Effector memory CD4-positive, alpha-beta T cell (primary cell): ENCODE measurements around the gene CACNG5.

Experiments used
- DNase-seq, 3 donors: peaks; one replicate each; pipeline ENCODE4 v3.0.0-alpha.2; 2020
- H3K27ac ChIP-seq: 2 replicates; pipeline ENCODE4 v1.7.0; 2013; ENCODE audit warnings: mild to moderate bottlenecking, low read length, moderate library complexity; ENCODE audit not compliant: insufficient read depth, poor library complexity, severe bottlenecking
- H3K27me3 ChIP-seq: replicated peaks from 2 replicates; pipeline ENCODE4 v1.7.0; 2013; ENCODE audit warnings: mild to moderate bottlenecking, low read length; ENCODE audit not compliant: insufficient read depth, control insufficient read depth, poor library complexity, severe bottlenecking
- H3K36me3 ChIP-seq: 2 replicates; pipeline ENCODE4 v1.7.0; 2013; ENCODE audit warnings: mild to moderate bottlenecking, low read length, moderate library complexity; ENCODE audit not compliant: control insufficient read depth, insufficient read depth
- H3K4me1 ChIP-seq: 2 replicates; pipeline ENCODE4 v1.7.0; 2013; ENCODE audit warnings: low read length, mild to moderate bottlenecking; ENCODE audit not compliant: control insufficient read depth, insufficient read depth, poor library complexity, severe bottlenecking
- H3K4me3 ChIP-seq: 2 replicates; pipeline ENCODE4 v1.7.0; 2013; ENCODE audit warnings: low read length, low read depth, mild to moderate bottlenecking; ENCODE audit not compliant: insufficient read depth, poor library complexity, severe bottlenecking
- H3K9me3 ChIP-seq: 2 replicates; pipeline ENCODE4 v1.7.0; 2013; ENCODE audit warnings: mild to moderate bottlenecking, low read length, moderate library complexity; ENCODE audit not compliant: control insufficient read depth
- total RNA-seq, 3 donors: gene quantifications; one replicate each; lab custom pipeline; 2026; lab: John Stamatoyannopoulos, UW

The CACNG5 gene, protein sequence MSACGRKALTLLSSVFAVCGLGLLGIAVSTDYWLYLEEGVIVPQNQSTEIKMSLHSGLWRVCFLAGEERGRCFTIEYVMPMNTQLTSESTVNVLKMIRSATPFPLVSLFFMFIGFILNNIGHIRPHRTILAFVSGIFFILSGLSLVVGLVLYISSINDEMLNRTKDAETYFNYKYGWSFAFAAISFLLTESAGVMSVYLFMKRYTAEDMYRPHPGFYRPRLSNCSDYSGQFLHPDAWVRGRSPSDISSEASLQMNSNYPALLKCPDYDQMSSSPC
- 0 reads per million in 3 donors for total RNA-seq

DNA sequence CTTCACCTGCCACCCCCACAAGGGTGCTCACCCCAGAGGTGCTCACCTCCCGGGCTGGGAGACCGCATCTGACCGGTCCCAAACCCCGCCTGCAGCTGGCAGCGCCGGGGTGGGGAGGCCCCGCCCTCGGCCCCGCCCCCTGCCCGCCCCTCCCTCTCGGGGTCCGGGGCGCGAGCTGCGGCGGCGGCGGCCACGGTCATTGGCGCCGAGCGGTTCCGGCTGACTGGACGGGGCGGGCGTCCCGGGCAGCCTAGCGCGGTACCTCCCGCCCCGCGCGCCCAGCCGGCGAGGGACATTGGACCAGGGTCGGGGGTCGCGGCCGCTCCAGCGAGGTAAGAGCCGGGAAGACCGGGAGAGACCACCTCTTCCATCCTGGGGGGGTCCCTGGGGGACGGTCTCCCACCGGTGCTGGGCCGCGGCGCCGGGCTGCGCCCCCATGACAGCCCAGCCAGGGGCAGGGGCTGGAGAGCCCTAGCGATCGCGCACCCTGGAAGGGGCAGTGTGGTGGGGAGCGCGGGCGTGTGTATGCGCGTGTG lies at the start of gene CACNG5:
Gene CACNG5, plus strand, starts transcription at position 199 of the 536 bp plus-strand sequence. CDS start 42,216 bp downstream, outside the sequence.
- H3K27me3 ChIP-seq = peaks cover 16% of the 10 kb centered on the region

DNA sequence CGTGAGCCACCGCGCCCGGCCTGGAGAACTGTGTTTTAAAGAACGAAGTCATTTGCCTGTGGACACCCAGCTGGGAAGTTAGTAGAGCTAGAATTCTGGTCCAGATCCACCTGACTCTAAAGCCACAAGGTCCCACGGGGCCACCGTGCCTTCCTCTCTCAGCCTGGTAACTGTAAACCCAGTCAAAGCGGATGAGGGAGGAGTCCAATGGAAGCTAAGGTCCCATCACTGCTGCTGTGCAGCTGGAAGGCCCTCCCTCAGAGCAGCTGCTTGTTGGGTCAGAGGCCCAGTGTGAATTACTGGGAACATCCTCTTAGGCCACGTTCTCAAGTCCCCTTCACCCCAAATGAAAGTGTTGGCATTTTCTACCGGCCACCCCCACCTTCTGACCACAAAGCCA lies 48.8 kb upstream of the CACNG5 start:
- DNase-seq = no peak
- H3K36me3 ChIP-seq = peaks cover 40% of the 10 kb centered on the region
- no peaks in the 10 kb centered on the region for H3K9me3 ChIP-seq
- H3K27me3 ChIP-seq = no peaks in the 10 kb centered on the region
- H3K27ac ChIP-seq = no peak overlapping the region
- no peak overlapping the region for H3K4me3 ChIP-seq
- no peaks in the 10 kb centered on the region for H3K4me1 ChIP-seq

More for the DNA sequence above, at the start of gene CACNG5:
- no peak for DNase-seq
- no peak within 1 kb of the TSS for H3K27ac ChIP-seq
- H3K4me3 ChIP-seq = no peak within 1 kb of the TSS
- H3K36me3 ChIP-seq = no peaks in the 10 kb centered on the region
- no peaks in the 10 kb centered on the region for H3K9me3 ChIP-seq
- H3K4me1 ChIP-seq = no peaks in the 10 kb centered on the region

DNA sequence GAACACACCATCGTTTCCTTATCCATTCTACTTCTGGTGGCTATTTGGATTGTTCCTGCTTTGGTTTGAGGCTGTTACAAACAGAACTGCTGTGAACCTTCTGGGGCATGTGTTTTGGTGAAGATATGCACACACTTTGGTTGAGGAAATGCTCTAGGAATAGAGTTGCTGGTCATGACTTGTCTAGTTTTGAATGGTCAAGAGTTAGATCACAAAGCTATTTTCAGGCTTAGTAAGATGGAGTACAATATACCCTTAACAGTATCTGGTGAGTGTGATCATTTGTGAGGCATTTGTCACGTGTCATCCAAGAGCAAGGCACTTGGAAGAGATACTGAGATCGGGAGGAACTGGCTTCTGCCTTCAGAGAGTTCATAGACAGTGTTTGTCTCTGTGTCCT lies 47.0 kb upstream of the CACNG5 start:
- H3K4me1 ChIP-seq = no peaks in the 10 kb centered on the region
- H3K36me3 ChIP-seq = peaks cover 50% of the 10 kb centered on the region
- H3K9me3 ChIP-seq = no peaks in the 10 kb centered on the region
- H3K27me3 ChIP-seq = no peaks in the 10 kb centered on the region
- no peak overlapping the region for H3K27ac ChIP-seq
- DNase-seq = no peak
- H3K4me3 ChIP-seq = no peak overlapping the region

DNA sequence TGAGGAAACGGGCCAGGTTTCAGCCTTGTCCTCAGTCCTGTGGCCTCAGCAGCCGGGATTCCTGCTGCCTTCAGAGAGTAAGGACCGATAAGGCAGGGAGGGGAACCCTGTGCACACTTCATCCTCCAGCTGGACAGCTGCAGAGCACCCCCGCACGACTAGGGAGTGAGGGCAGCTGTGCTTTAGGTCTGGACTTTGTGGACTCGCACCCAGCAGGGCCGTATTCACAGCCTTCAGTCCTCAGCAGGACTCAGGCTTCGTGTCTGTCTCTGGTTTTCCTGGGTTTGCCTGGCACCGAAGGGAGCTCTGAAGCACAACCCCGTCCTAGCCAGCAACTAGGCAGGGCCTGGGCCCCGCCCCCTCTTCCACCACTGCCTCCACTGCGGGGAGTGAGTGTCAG lies 45.8 kb upstream of the CACNG5 start:
- peaks cover 50% of the 10 kb centered on the region for H3K36me3 ChIP-seq
- no peaks in the 10 kb centered on the region for H3K27me3 ChIP-seq
- DNase-seq = no peak
- H3K4me3 ChIP-seq = no peak overlapping the region
- H3K4me1 ChIP-seq = no peaks in the 10 kb centered on the region
- H3K9me3 ChIP-seq = no peaks in the 10 kb centered on the region
- no peak overlapping the region for H3K27ac ChIP-seq

DNA sequence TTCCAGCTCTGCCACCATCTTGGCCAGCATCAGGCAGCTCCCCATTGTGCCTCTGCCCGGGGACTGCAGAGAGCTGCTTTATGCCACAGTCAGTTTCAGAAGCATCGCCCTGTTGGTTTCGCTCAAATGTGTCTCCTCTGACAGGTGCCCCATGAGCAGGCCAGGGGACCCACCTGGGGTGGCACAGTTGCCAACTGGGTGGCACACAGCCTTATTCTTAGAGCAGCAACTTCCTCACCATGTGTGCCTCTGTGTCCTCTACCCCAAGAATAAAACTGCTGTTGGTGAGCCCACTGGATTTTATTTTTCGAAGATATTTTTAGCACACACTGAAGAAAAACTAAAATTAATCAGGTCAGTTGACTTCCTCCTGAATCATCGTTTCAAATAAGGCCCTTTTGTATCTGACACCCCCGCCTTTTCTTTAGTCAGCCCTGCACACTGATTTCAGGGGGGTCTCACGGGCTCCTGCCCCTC lies 44.9 kb upstream of the CACNG5 start:
- H3K27ac ChIP-seq = no peak overlapping the region
- H3K36me3 ChIP-seq = peaks cover 50% of the 10 kb centered on the region
- no peak for DNase-seq
- H3K4me3 ChIP-seq = no peak overlapping the region
- no peaks in the 10 kb centered on the region for H3K9me3 ChIP-seq
- H3K27me3 ChIP-seq = no peaks in the 10 kb centered on the region
- H3K4me1 ChIP-seq = no peaks in the 10 kb centered on the region

DNA sequence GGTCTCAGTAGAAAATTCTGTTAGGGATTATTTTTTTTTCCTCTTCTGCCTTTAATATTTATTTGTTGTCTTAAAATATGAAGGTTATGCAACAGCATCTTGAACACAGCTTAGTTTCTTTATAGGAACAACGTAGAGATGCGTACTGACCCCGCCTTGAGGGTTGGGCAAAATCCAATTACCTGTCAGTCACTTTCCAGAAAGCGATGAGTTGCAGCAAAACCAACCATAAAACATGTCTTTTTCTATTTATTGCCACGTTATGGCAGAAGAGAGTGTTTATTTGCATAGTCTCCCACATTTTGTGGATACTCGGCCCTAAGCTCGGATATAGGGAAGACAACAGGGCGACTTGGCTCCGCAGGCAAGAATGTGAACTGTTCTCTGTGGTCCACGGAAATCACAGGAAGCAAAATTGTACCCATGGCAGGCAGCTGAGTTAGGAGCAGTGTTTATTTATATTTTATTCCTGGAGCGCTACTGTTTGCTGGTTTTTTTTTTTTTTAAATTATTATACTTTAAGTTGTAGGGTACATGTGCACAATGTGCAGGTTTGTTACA lies 44.3 kb upstream of the CACNG5 start:
- Histone ChIP-seq H3K27ac (no peak overlapping the region), H3K4me1 (no peaks in the 10 kb centered on the region), H3K27me3 (no peaks in the 10 kb centered on the region), H3K4me3 (no peak overlapping the region), H3K9me3 (no peaks in the 10 kb centered on the region), H3K36me3 (peaks cover 46% of the 10 kb centered on the region)
- no peak for DNase-seq

DNA sequence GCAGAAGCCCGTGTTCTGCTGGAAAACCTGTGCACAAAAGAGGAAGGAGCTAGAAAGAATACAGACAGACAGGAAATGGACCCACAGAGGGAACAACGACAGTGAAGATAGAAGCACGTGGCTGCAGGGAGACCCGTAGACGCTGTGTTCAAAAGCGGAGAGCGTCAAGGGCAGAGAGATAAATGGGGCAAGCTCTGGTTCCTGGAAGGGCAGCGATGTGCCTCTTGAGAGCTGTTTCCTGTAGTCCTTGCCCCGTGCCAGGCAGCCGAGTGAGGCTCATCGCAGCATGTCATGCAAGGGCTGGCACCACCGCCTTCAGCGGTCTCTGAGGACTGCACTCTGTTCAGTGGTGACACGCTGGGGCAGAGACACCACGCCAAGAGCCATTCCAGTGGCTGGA lies 43.6 kb upstream of the CACNG5 start:
- Histone ChIP-seq H3K27me3 (no peaks in the 10 kb centered on the region), H3K4me3 (no peak overlapping the region), H3K27ac (no peak overlapping the region), H3K4me1 (no peaks in the 10 kb centered on the region), H3K9me3 (no peaks in the 10 kb centered on the region), H3K36me3 (peaks cover 49% of the 10 kb centered on the region)
- DNase-seq = no peak

DNA sequence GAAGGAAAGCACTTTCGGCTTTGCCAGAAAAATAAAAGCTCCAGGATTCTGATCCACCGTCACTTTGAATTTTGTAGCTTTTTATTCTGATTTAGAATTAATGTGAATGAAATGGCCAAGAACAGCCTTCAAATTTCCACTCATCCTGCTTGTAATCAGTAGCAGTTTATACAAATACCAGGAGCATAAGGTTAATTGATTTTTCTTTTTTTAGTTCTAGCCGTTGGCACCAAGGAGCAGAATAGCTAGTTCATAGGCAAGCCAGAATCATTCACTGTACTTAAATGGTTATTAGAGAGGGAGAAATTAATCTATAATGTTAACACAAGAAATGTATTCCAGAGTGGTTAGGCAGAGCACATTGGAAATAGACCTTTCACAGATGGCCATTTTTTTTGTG lies 41.1 kb upstream of the CACNG5 start:
- Histone ChIP-seq H3K27ac (no peak overlapping the region), H3K36me3 (peaks cover 52% of the 10 kb centered on the region)

DNA sequence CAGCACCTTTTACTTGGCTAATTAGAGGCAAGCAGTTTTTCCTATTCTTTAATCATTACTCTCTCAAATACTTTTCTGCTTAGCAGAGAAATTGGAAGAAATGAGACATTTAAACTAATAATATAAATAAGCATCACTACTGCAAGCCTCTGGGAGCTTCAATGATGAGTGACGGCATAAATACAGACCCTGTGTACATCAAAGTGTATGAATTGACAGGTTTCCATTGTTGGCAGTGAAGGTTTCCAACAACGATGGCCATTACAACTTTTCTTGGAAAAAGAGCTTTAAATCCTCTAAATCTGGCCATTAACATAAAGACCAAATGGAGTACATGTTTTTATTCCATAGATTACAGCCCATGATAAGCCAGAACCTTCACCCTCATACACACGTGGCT lies 39.4 kb upstream of the CACNG5 start:
- Histone ChIP-seq H3K9me3 (no peaks in the 10 kb centered on the region), H3K36me3 (peaks cover 41% of the 10 kb centered on the region)

More for the DNA sequence above, 41.1 kb upstream of the CACNG5 start:
- no peak overlapping the region for H3K4me3 ChIP-seq
- no peaks in the 10 kb centered on the region for H3K9me3 ChIP-seq
- H3K27me3 ChIP-seq = no peaks in the 10 kb centered on the region
- no peak for DNase-seq
- no peaks in the 10 kb centered on the region for H3K4me1 ChIP-seq

DNA sequence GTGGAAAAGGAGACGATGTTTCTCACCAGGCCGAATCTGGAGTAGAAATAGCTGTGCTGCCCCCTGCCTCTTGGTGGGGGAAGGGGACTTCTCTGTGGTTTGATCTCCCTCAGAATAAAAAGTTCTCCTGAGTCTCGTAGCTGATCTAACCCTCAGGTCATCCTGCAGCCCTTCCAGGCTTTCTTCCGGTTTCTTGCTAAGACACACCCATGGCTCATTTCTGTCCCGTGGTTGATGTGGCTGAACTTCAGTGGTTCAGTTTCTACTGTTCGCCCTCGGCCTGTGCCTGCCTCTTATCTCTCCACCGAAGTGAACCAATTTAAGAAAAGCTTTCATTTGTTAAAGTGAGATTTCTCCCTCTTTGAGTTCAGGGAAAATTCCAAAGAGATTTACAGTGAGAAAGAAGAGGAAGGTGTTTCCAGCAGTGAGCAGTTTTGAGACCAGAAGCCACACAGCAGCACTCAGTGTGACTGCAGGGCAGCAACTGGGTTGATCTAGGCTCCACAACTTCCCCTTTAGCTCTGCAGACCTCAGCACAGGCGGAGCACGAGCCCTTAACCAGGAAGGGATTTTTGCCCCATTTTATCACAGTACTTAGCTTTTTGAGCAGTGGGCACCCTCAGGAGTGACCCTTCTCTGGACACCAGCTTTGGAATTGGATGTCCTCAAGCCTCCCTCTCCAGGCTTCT lies 34.9 kb upstream of the CACNG5 start:
- H3K36me3 ChIP-seq = peaks cover 50% of the 10 kb centered on the region
- no peak overlapping the region for H3K4me3 ChIP-seq

More for the DNA sequence above, 39.4 kb upstream of the CACNG5 start:
- Histone ChIP-seq H3K4me3 (no peak overlapping the region), H3K27ac (no peak overlapping the region), H3K4me1 (no peaks in the 10 kb centered on the region), H3K27me3 (no peaks in the 10 kb centered on the region)
- no peak for DNase-seq

More for the DNA sequence above, 34.9 kb upstream of the CACNG5 start:
- Histone ChIP-seq H3K9me3 (no peaks in the 10 kb centered on the region), H3K27me3 (no peaks in the 10 kb centered on the region), H3K27ac (no peak overlapping the region), H3K4me1 (no peaks in the 10 kb centered on the region)
- no peak for DNase-seq
